Suprapubic skin (tissue), 4 donors: Measurements from ENCODE around the gene CEP78.

Source experiments
- EP300 ChIP-seq: sonication (generic); formaldehyde crosslinking; IDR thresholded peaks from one replicate; pipeline ENCODE4 v1.6.1; 2017; ENCODE audit warnings: antibody characterized with exemption
- POLR2A ChIP-seq, 2 donors: fragments of 450-650 bp; IDR thresholded peaks; one replicate each; pipeline ENCODE4 v1.6.1; 2017; ENCODE audit warnings: antibody characterized with exemption in 2 of 2, mild to moderate bottlenecking in 2 of 2, moderate library complexity in 2 of 2
- POLR2AphosphoS5 ChIP-seq, 3 donors: sonication (generic); formaldehyde crosslinking; IDR thresholded peaks; one replicate each; pipeline ENCODE4 v1.6.1; 2017; ENCODE audit warnings: antibody characterized with exemption in 3 of 3
- TF ChIP-seq, protein P1 (sequence below), 2 donors: fragments of 200-600 bp in 1 of 2; fragments of 450-650 bp in 1 of 2; sonication (generic) in 1 of 2; IDR thresholded peaks; one replicate each; pipeline ENCODE4 v1.5.1; 2016 to 2019; ENCODE audit warnings: antibody characterized with exemption in 2 of 2, mild to moderate bottlenecking in 1 of 2, moderate library complexity in 1 of 2

DNA sequence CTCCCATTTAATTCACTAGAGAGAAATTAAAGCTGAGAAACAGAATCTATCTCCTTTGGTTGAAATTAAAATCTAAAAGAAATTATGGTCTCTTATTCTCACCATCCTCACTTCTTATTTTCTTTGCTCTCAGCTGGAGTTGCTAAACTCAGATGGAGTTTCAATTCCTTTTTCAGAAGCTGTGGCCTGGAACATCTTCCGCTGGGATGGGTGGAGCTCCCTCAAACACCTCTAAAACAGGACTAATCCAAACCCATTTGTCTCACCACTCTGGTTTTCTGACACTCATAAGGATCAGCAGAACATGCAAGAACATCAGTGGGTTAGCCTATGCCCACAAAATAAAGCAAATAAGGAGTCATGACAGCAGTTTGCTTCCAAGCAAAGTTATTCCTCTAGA is 39.6 kb upstream of the CEP78 start:
- TF ChIP-seq, protein P1, sequence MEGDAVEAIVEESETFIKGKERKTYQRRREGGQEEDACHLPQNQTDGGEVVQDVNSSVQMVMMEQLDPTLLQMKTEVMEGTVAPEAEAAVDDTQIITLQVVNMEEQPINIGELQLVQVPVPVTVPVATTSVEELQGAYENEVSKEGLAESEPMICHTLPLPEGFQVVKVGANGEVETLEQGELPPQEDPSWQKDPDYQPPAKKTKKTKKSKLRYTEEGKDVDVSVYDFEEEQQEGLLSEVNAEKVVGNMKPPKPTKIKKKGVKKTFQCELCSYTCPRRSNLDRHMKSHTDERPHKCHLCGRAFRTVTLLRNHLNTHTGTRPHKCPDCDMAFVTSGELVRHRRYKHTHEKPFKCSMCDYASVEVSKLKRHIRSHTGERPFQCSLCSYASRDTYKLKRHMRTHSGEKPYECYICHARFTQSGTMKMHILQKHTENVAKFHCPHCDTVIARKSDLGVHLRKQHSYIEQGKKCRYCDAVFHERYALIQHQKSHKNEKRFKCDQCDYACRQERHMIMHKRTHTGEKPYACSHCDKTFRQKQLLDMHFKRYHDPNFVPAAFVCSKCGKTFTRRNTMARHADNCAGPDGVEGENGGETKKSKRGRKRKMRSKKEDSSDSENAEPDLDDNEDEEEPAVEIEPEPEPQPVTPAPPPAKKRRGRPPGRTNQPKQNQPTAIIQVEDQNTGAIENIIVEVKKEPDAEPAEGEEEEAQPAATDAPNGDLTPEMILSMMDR (IDR thresholded peaks at IDR 0.05) = no peak
- TF ChIP-seq EP300 = no peak
- TF ChIP-seq POLR2AphosphoS5 (IDR thresholded peaks at IDR 0.05) = no peak
- no peak for TF ChIP-seq POLR2A (IDR thresholded peaks at IDR 0.05)
